ENCODE measurements around the gene TRIM24.

DNA sequence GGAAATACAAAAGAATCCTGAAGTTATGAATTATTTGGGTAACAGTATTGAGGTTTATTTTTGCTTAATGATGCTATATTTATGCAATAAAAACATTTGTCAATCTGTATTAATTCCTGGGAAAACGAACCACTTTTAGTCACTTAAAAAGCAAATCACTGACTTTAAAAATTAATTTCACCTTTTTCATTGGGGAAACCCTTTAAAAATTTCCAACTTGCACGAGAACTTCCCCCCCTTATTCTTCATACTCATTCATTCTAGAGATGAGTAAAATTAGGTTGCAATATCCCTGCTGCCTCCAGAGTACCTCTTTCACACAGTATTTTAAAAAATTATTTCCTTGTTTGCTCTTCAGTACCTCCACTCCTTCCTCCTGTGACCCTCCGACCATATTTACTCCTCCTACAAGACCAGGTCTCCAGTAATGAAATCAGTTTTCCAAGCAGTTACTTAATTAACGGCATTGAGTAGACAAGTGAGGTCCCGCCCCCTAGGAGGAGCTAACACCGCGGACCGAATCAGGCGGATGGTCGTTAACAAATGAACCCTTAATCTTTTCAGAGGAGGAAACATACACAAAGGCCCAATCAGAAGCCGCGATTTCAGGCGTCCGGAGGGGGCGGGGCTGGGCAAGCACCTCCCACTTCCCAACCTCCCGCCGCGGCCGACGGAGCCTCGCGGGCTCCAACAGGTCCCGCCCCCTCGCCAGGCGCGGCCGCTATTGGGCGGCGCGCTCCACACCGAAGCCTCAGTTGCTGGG is 465 bp upstream of the TRIM24 start:
- no peak for TF ChIP-seq ZFX (IDR thresholded peaks at IDR 0.05; ENCODE audit: borderline replicate concordance)
- TF ChIP-seq, protein P1, sequence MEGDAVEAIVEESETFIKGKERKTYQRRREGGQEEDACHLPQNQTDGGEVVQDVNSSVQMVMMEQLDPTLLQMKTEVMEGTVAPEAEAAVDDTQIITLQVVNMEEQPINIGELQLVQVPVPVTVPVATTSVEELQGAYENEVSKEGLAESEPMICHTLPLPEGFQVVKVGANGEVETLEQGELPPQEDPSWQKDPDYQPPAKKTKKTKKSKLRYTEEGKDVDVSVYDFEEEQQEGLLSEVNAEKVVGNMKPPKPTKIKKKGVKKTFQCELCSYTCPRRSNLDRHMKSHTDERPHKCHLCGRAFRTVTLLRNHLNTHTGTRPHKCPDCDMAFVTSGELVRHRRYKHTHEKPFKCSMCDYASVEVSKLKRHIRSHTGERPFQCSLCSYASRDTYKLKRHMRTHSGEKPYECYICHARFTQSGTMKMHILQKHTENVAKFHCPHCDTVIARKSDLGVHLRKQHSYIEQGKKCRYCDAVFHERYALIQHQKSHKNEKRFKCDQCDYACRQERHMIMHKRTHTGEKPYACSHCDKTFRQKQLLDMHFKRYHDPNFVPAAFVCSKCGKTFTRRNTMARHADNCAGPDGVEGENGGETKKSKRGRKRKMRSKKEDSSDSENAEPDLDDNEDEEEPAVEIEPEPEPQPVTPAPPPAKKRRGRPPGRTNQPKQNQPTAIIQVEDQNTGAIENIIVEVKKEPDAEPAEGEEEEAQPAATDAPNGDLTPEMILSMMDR (IDR thresholded peaks at IDR 0.05): no peak

All from 22Rv1 (cell line).